ENCODE measurements around the gene RCN2. TPM values are rescaled to one million over a fixed set of nuclear protein-coding genes. Genes with fewer than 3 reads are reported as not detected.
A peak's percentile ranks its signal among the peaks of the same experiment; 100 is the strongest.
"Not testable (repeated sequence)": the region's sequence is repeated elsewhere in the genome, so short reads cannot be mapped to it uniquely, and the experiment has no call there.

RCN2 gene
- 10 to 100 TPM; 16.6 to 28.8 (median 24.7) TPM for total RNA-seq
- polyA plus RNA-seq: 10 to 100 TPM; 19.0 to 30.1 (median 22.2) TPM
- long read RNA-seq, donor 1, full-length matches to known transcripts: 45 of 46 reads
- long read RNA-seq, donor 1, partial matches to known transcripts: 1 of 46 reads
- long read RNA-seq, donor 1, other reads (novel, unspliced or antisense): 0 of 46 reads
- long read RNA-seq, donor 2, full-length matches to known transcripts: 101 of 105 reads
- long read RNA-seq, donor 2, partial matches to known transcripts: 0 of 105 reads
- long read RNA-seq, donor 2, other reads (novel, unspliced or antisense): 4 of 105 reads

- DNase-seq (peak; percentile 96 to 97), ATAC-seq (peak; percentile 100)
- H3K4me1 ChIP-seq: peaks cover 12% of the 10 kb centered on the region
- intact Hi-C loops (cut with DNase I): loop anchor here in 1 of 2 donors (2.0 kb wide), 1 partner anchor 25 kb away; no protein-coding TSS in a partner anchor
- H3K27ac ChIP-seq: peak within 1 kb of the TSS; percentile 81
- H3K4me3 ChIP-seq: peak within 1 kb of the TSS; percentile 77
- H3K27me3 ChIP-seq (ENCODE audit: insufficient read depth in 3 of 3, low read length in 2 of 3): no peaks in the 10 kb centered on the region
- no peaks in the 10 kb centered on the region for H3K9me3 ChIP-seq
- peaks cover 3 to 41% of the 10 kb centered on the region in 2 donors for H3K36me3 ChIP-seq (ENCODE audit: insufficient read depth in 1 of 2, low read depth in 1 of 2)
- TF ChIP-seq CTCF (IDR thresholded peaks at IDR 0.05): peak; percentile 4
- 0% methylated on average over 34 to 96 of the region's 96 CpGs for WGBS, 3 donors
Measured at GRCh38 chr15:76931397-76932134, at the start of gene RCN2. RCN2 (plus strand) TSS chr15:76931749; CDS start chr15:76931842, 93 bp downstream.

- 98% methylated on average over 2 of the region's 2 CpGs for WGBS, 3 donors
Measured at GRCh38 chr15:76885212-76885611, 46.3 kb upstream of the RCN2 start.

GRCh38 chr15:76887280-76888141, 44.0 kb upstream of the RCN2 start:
- intact Hi-C loops (cut with DNase I); H3K36me3 ChIP-seq (ENCODE audit: insufficient read depth in 1 of 2, low read depth in 1 of 2); ATAC-seq; H3K4me3 ChIP-seq; H3K4me1 ChIP-seq; H3K27me3 ChIP-seq (ENCODE audit: insufficient read depth in 3 of 3, low read length in 2 of 3); DNase-seq; H3K9me3 ChIP-seq; H3K27ac ChIP-seq: not testable (repeated sequence)
- WGBS, 3 donors: 92 to 93% (median 92%) methylated on average over 14 of the region's 14 CpGs

More at GRCh38 chr15:76885212-76885611, 46.3 kb upstream of the RCN2 start:
- ATAC-seq (no peak), DNase-seq (no peak)
- Histone ChIP-seq H3K27me3 (ENCODE audit: insufficient read depth in 3 of 3, low read length in 2 of 3) (no peaks in the 10 kb centered on the region), H3K4me3 (no peak overlapping the region), H3K36me3 (ENCODE audit: insufficient read depth in 1 of 2, low read depth in 1 of 2) (peaks cover 0 to 15% of the 10 kb centered on the region in 2 donors), H3K9me3 (no peaks in the 10 kb centered on the region), H3K4me1 (no peaks in the 10 kb centered on the region), H3K27ac (no peak overlapping the region)
- no peak for TF ChIP-seq CTCF (IDR thresholded peaks at IDR 0.05)
- intact Hi-C loops (cut with DNase I): no loop called here

GRCh38 chr15:76892836-76893235, 38.7 kb upstream of the RCN2 start:
- H3K4me1 ChIP-seq; H3K4me3 ChIP-seq; ATAC-seq; H3K27me3 ChIP-seq (ENCODE audit: insufficient read depth in 3 of 3, low read length in 2 of 3); H3K27ac ChIP-seq; H3K9me3 ChIP-seq; H3K36me3 ChIP-seq (ENCODE audit: insufficient read depth in 1 of 2, low read depth in 1 of 2); intact Hi-C loops (cut with DNase I); DNase-seq: not testable (repeated sequence)
- 92 to 97% (median 96%) methylated on average over 4 to 5 of the region's 5 CpGs for WGBS, 3 donors

- Histone ChIP-seq H3K9me3 (no peaks in the 10 kb centered on the region), H3K4me1 (peaks cover 4% of the 10 kb centered on the region), H3K36me3 (ENCODE audit: insufficient read depth in 1 of 2, low read depth in 1 of 2) (peaks cover 0 to 3% of the 10 kb centered on the region in 2 donors), H3K4me3 (no peak overlapping the region), H3K27me3 (ENCODE audit: insufficient read depth in 3 of 3, low read length in 2 of 3) (no peaks in the 10 kb centered on the region), H3K27ac (no peak overlapping the region)
- TF ChIP-seq CTCF (IDR thresholded peaks at IDR 0.05): no peak
- ATAC-seq (no peak), DNase-seq (no peak)
- 98 to 99% (median 99%) methylated on average over 2 of the region's 2 CpGs for WGBS, 3 donors
- intact Hi-C loops (cut with DNase I): no loop called here
Measured at GRCh38 chr15:76894174-76894573, 37.4 kb upstream of the RCN2 start.

All from psoas muscle (tissue), 8 donors.